Ovary (tissue), 3 donors: ENCODE data around the gene AFF3.

Source experiments
- CTCF ChIP-seq, 3 donors: fragments of 450-650 bp in 2 of 3; fragments of 200-600 bp in 1 of 3; IDR thresholded peaks; one replicate each; pipeline versions ENCODE4 v1.5.1 to v1.8.0; 2016 to 2022; ENCODE audit warnings: antibody characterized with exemption in 3 of 3, mild to moderate bottlenecking in 1 of 3
- POLR2A ChIP-seq: fragments of 450-650 bp; IDR thresholded peaks from one replicate; pipeline ENCODE4 v1.6.1; 2017; ENCODE audit warnings: antibody characterized with exemption, mild to moderate bottlenecking, moderate library complexity
- donor health status: DM: no; HTN: no; CAD: no.

GRCh38 chr2:99722476-99722875 lies 419.9 kb downstream of the AFF3 start:
- no peak for TF ChIP-seq CTCF (IDR thresholded peaks at IDR 0.05)
- TF ChIP-seq POLR2A = no peak
